GM12801 (cell line): ENCODE measurements around the gene FBLIM1.

ENCODE experiments used
- CTCF ChIP-seq: IDR thresholded peaks from one replicate; pipeline ENCODE4 v1.5.1; 2011; ENCODE audit warnings: control low read depth; ENCODE audit not compliant: insufficient read length; ENCODE audit errors: extremely low read depth

Gene FBLIM1

GRCh38 chr1:15744122-15744679 is 14.4 kb upstream of the FBLIM1 start:
- no peak for TF ChIP-seq CTCF

GRCh38 chr1:15747378-15747777 is 11.2 kb upstream of the FBLIM1 start:
- no peak for TF ChIP-seq CTCF

- no peak for TF ChIP-seq CTCF
Measured at GRCh38 chr1:15748264-15748663, 10.3 kb upstream of the FBLIM1 start.

GRCh38 chr1:15748690-15749398 is 9.8 kb upstream of the FBLIM1 start:
- no peak for TF ChIP-seq CTCF

DNA sequence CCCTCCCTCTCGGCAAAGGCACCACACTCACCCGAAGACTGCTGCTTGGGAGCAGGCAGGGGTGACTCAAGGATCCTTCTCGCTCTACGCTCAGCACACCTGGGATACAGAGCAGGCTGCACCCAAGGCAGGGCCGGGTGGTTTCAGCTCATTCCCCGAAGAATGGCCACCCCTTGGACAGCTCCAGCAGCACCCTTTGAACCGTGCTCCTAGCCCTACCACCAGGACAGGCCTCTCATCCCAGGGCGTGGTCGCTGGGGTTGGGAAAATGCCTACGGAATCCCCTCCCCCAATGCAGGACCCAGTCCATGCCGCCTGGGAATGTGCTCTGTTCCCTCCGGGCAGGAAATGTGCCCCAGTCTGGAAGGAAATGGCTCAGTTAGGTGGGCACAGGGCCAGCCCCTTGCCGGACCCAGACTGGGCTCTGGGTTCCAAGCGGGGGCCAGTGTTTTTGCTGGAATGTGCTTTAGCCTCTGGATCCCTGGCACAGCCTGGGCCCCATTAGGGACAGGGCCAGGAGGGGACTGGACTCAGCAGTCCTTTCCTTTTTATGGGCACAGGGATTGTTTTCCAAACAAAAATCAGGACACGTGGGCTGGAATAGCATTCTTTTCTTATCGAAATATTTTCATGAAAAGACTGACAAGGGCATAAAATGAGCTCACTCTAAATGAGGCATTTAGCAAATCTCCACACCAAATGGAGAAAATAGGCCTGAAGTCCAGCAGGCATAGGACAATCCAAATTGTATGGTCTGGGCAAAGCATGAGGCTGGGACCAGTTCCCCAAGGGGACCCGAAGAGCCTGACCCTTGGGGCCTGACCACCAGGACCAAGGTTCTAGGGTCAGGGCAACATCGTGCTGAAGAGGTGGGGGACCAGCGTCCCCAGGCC is 8.9 kb upstream of the FBLIM1 start:
- no peak for TF ChIP-seq CTCF

GRCh38 chr1:15750924-15751323 is 7.7 kb upstream of the FBLIM1 start:
- no peak for TF ChIP-seq CTCF

GRCh38 chr1:15751717-15752116 is 6.9 kb upstream of the FBLIM1 start:
- no peak for TF ChIP-seq CTCF
